PFSK-1 (cell line): ENCODE results near the gene CRB2.

Source experiments
- FOXP2 ChIP-seq: optimal IDR thresholded peaks from 2 replicates; pipeline ENCODE3; 2011; ENCODE audit warnings: borderline replicate concordance, control low read depth, inconsistent platforms; ENCODE audit not compliant: insufficient read depth; ENCODE audit errors: extremely low read length, extremely low read depth
- POLR2AphosphoS5 ChIP-seq: IDR thresholded peaks from 2 replicates; pipeline ENCODE4 v1.6.1; 2012; ENCODE audit warnings: low read depth, mild to moderate bottlenecking, control low read depth, low read length, moderate library complexity
- SIN3A ChIP-seq: IDR thresholded peaks from 2 replicates; pipeline ENCODE4 v1.6.1; 2012; ENCODE audit warnings: mild to moderate bottlenecking, low read length, moderate library complexity, borderline replicate concordance; ENCODE audit not compliant: insufficient read depth
- TAF1 ChIP-seq: IDR thresholded peaks from 2 replicates; pipeline ENCODE4 v1.6.1; 2012; ENCODE audit warnings: low read length, control low read depth, borderline replicate concordance; ENCODE audit not compliant: insufficient read depth
- TF ChIP-seq, protein P1 (sequence below), 2 experiments: IDR thresholded peaks; 2 replicates each; pipeline versions ENCODE4 v1.6.1 to v1.8.0; 2011 to 2012; ENCODE audit warnings: low read depth in 2 of 2, low read length in 2 of 2, control low read depth in 1 of 2, inconsistent platforms in 1 of 2, mild to moderate bottlenecking in 1 of 2, moderate library complexity in 1 of 2; ENCODE audit not compliant: insufficient read depth in 1 of 2

The CRB2 gene

DNA sequence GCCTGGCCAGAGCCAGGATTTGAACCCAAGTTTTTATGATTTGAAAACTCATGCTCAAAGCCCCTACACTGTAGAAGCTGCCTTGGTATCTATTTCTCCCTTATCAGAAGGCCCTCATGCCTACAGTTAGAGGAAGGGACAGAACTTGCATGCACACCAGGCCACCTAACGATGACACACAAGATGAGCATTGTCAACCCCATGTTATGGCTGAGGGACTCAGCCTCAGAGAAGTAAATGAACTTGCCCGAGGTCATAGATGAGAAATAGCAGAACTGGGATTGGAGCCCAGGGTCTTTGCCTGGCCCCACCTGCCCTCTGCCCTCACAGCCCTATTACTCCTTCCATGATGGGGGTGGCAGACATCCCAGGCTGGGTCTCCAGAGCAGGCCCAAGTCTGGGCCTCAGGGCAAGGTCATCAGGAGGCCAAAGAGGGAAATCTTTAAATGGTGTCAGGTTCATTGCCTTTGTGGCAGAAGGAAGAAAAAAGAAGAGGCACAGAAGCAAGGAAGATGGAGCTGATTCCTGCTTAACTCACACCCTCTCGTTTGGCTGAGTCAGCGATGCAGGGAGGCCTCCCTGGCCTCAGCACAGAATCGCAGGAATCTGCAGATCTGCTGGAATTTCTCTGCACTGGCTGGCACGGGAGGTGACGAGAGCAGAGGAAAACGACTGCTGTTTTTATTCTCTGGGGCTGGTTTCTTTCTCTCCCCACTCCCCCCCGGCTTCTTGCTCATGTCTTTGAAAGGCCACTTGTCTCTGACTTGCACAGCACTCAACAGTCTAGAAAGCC, 20.6 kb upstream of the CRB2 start:
- TF ChIP-seq SIN3A (no peak), TAF1 (no peak), POLR2AphosphoS5 (no peak), FOXP2 (no peak)
- TF ChIP-seq, protein P1, sequence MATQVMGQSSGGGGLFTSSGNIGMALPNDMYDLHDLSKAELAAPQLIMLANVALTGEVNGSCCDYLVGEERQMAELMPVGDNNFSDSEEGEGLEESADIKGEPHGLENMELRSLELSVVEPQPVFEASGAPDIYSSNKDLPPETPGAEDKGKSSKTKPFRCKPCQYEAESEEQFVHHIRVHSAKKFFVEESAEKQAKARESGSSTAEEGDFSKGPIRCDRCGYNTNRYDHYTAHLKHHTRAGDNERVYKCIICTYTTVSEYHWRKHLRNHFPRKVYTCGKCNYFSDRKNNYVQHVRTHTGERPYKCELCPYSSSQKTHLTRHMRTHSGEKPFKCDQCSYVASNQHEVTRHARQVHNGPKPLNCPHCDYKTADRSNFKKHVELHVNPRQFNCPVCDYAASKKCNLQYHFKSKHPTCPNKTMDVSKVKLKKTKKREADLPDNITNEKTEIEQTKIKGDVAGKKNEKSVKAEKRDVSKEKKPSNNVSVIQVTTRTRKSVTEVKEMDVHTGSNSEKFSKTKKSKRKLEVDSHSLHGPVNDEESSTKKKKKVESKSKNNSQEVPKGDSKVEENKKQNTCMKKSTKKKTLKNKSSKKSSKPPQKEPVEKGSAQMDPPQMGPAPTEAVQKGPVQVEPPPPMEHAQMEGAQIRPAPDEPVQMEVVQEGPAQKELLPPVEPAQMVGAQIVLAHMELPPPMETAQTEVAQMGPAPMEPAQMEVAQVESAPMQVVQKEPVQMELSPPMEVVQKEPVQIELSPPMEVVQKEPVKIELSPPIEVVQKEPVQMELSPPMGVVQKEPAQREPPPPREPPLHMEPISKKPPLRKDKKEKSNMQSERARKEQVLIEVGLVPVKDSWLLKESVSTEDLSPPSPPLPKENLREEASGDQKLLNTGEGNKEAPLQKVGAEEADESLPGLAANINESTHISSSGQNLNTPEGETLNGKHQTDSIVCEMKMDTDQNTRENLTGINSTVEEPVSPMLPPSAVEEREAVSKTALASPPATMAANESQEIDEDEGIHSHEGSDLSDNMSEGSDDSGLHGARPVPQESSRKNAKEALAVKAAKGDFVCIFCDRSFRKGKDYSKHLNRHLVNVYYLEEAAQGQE (IDR thresholded peaks at IDR 0.05; ENCODE audit: insufficient read depth in 1 of 2, low read depth in 2 of 2, low read length in 2 of 2), result no peak

DNA sequence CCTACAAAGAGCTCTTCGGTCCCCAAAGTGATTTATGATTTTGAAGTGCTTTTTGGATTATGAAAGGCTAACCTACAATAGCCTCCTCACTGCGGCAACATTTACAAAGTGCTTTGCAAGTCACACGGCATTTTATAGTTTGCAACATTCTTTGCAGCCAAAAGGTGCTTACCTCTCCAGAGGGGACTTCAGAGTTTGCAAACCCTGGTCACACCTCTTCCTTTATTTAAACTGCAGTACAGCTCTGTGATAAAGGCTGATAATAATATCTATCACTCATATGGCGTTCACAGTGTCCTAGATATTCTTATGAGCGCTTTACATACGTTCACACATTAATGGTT, 20.0 kb upstream of the CRB2 start:
- TF ChIP-seq TAF1 (no peak), FOXP2 (no peak), SIN3A (no peak), POLR2AphosphoS5 (no peak)
- TF ChIP-seq, protein P1 (IDR thresholded peaks at IDR 0.05; ENCODE audit: insufficient read depth in 1 of 2, low read depth in 2 of 2, low read length in 2 of 2), result no peak

DNA sequence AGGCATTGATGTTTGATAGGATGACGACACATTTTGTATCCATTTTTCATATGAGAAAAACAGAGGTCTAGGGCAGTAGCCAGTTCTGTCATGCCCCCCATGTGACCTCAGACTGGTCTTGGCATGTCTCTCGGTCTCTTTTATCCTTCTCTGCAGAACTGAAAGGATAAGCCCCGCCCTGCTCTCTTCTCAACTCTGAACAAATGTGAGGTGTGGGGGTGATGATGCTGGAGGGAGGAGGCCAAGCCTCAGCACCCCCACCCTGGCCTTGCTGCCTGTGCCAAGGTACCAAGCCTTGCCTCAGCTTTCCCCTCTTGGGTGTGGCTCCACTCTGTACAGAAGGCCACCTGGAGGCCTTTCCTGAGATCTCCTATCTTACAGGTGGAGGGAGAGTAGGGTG, 19.5 kb upstream of the CRB2 start:
- TF ChIP-seq SIN3A (no peak), TAF1 (no peak), POLR2AphosphoS5 (no peak), FOXP2 (no peak)
- TF ChIP-seq, protein P1 (IDR thresholded peaks at IDR 0.05; ENCODE audit: insufficient read depth in 1 of 2, low read depth in 2 of 2, low read length in 2 of 2), result no peak

DNA sequence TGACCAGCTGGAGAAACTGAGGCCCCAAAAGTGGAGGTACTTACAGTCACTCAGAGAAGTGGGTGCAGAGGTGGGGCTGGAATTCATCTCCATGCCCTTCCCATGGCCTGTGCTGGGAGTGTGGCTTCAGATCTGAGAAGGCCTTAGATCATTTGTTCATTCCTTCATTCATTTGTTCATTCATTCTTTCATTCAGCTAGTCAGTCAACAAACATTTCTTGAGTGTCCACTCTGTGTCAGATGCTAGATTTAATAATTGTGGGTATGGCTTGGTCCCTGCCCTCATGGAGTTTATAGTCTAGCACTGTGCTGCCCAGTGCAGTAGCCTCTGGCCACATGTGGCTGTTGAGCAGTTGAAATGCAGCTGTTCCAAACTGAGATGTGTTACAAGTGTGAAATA, 19.0 kb upstream of the CRB2 start:
- TF ChIP-seq SIN3A (no peak), TAF1 (no peak), POLR2AphosphoS5 (no peak)
- TF ChIP-seq, protein P1 (IDR thresholded peaks at IDR 0.05; ENCODE audit: insufficient read depth in 1 of 2, low read depth in 2 of 2, low read length in 2 of 2), result no peak

DNA sequence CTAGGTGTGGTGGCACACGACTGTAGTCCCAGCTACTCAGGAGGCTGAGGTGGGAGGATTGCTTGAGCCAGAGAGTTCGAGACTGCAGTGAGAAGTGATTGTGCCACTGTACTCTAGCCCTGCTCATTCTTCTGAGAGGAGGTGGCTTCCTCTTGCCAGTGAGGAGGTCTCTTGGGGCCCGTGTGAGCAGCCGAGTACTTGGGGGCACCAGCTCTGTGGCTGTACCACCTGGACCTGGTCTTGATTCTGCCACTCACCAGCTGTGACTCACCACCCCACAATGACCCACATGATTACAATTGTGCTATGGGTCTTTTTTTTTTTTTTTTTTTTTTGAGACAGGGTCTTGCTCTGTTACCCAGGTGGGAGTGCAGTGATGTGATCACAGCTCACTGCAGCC, 18.0 kb upstream of the CRB2 start:
- TF ChIP-seq SIN3A (no peak), POLR2AphosphoS5 (no peak), FOXP2 (no peak), TAF1 (no peak)
- TF ChIP-seq, protein P1 (IDR thresholded peaks at IDR 0.05; ENCODE audit: insufficient read depth in 1 of 2, low read depth in 2 of 2, low read length in 2 of 2), result no peak
